ENCODE measurements around the gene PALLD.

- TF ChIP-seq SIN3A (IDR thresholded peaks at IDR 0.05; ENCODE audit: borderline replicate concordance, insufficient read depth, low read depth, low read length) (no peak), POLR2AphosphoS5 (IDR thresholded peaks at IDR 0.05; ENCODE audit: low read depth, low read length) (no peak), TCF7L2 (IDR thresholded peaks at IDR 0.05; ENCODE audit: low read depth, low read length) (no peak), REST (IDR thresholded peaks at IDR 0.05; ENCODE audit: insufficient read depth in 1 of 2, low read depth in 2 of 2, low read length in 1 of 2) (no peak)
- TF ChIP-seq, protein P1, sequence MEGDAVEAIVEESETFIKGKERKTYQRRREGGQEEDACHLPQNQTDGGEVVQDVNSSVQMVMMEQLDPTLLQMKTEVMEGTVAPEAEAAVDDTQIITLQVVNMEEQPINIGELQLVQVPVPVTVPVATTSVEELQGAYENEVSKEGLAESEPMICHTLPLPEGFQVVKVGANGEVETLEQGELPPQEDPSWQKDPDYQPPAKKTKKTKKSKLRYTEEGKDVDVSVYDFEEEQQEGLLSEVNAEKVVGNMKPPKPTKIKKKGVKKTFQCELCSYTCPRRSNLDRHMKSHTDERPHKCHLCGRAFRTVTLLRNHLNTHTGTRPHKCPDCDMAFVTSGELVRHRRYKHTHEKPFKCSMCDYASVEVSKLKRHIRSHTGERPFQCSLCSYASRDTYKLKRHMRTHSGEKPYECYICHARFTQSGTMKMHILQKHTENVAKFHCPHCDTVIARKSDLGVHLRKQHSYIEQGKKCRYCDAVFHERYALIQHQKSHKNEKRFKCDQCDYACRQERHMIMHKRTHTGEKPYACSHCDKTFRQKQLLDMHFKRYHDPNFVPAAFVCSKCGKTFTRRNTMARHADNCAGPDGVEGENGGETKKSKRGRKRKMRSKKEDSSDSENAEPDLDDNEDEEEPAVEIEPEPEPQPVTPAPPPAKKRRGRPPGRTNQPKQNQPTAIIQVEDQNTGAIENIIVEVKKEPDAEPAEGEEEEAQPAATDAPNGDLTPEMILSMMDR (IDR thresholded peaks at IDR 0.05) = no peak
Observed at GRCh38 chr4:168677063-168677462, 180.2 kb downstream of the PALLD start.

Measured in Panc1 (cell line).